NCI-H128 (cell line): ENCODE results near the gene NRG3.

ENCODE experiments used
- DNase-seq: peaks from one replicate; lab custom pipeline; 2025; ENCODE audit not compliant: unreplicated experiment; lab: John Stamatoyannopoulos, UW

The NRG3 gene

DNA sequence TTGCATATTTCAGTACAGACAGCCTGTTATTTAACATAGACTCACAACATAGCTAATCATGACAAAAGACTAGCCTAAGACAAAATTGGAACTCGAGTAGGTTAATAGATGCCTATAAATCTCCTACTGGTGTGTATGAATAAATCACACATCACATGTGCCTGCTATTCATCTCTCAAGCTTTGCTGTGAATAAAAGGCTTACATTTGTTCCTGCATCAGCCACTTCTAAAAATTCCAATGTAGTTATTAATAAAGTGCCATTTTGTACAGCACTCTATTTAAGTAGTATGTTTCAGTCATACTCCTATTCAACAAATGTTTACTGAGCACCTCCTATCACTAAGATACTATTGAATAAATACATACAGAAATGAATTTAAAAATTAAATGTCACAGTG, 486.3 kb downstream of the NRG3 start:
- DNase-seq: no peak

DNA sequence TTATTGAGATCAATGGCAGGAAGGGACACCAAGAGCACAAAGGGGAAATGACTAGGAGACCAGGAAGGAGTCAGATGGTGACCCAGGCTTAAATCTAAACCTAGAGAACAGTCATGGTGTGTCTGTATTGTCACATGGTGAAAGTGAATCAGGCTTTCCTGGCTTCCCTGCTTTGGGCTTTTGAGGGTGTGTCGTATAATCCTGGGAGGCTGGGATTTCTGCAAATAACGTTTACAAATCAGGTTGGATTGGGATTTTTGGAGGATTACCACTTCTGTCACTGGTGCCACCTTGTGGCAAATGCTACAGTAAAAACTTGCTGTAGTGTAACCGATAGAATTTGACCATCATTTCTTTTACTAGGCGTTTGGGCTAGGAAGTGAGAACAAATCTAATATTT, 502.6 kb downstream of the NRG3 start:
- no peak for DNase-seq

DNA sequence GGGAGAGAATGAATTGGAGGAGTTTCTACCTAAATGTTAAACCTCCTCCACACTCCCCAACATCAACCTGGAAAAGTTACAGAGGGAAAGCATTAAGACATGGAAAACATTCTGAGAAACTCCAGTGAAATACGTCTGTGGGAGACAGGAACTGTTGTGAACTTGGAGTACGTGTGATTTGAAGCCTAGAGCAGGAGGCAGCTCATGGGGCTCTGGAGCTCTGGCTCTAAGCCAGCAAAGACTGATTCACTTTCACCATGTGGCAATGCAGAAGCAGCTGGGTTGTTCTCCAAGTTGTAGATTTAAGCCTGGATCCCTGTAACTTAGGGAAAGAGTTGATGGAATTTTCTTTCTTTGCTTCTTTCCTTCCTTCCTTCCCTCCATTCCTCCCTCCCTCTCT, 503.2 kb downstream of the NRG3 start:
- no peak for DNase-seq

DNA sequence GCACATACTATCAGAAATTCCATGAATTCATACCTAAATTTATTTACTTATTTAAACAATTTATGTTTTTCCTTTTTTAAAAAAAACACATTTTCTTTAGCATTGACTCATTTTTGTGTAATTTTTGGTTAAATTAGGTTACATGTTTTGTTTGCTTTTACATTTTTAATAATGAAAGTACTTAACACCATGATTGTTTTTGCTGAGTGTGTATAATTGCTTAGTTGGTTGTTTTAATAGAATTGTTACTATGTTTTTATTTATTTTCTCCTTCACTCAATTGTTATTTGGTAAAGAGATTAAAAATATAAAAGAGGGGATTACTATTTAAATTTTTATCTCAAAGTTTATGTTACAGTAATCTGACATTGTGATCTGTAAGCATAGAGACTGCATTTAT, 508.4 kb downstream of the NRG3 start:
- no peak for DNase-seq

DNA sequence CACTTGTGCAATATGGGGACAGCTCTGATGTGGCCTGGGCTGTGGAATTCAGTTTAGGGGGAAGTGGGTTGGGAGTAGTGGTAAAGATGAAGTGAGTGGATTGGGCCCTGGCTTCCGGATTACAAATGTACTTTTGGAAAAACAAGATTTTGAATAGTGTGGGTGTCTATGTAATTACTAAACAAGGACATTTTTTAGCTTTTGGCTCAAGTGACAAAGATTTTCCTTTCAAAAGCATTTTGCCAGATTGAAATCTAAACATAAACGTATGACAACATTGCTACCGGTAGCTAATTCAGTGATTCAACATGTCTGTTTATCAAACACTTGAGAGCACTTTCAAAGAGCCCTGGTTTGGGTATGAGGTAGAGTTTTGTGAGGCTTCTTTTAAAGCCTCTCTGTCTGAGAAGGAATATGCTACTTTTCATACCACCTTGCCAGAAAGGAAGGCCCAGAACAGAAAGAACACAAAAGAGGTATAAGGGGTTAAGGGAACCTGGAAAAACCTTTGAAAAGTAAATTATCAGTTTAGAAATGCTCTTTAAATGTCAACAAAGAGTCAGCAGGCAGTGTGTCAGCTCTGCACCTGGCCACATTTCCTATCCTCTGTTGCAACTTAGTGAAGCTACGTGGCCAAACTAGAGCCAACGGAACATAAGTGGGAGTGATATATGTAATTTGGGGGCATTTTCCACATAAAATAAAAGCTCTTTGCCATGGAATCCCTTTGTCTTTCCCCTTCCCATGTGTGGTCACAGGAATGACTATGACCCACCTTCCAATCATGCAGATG, 516.1 kb downstream of the NRG3 start:
- no peak for DNase-seq

DNA sequence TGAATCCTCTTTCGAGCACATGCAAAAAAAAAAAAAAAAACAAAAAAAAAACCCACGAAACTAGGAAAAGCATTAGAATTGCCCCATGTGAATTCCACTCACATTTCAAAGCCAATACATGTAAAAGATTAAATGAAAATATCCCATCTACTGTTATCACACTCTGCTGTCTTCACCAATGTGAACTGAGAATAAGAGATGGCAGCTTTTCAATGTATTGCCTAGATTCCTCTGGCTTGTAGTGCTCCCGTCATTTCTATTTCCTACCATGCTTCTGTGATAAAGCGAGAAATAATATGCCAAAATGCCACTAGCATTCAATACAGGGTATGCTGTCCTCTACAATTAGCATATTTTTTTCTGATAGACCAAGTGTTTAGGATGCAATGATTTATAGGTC, 517.0 kb downstream of the NRG3 start:
- DNase-seq: no peak

DNA sequence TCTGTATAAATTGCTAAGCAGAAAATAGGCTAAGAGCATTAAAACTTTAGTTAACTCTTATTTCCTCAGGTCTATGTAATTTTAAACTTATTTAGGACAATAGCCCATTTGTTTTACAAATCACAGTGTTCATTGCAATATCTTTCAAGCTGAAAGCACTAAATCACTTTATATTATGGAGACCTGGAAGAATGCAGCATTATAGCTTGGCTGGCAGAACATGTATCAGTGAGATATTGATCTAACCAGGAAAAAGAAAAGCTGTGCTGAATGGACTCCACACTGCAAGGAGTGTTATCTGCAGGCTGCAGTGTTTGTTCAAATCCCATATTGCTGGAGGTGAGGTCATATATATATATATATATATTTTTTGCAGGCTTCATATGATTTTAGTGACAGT, 517.5 kb downstream of the NRG3 start:
- DNase-seq: no peak

DNA sequence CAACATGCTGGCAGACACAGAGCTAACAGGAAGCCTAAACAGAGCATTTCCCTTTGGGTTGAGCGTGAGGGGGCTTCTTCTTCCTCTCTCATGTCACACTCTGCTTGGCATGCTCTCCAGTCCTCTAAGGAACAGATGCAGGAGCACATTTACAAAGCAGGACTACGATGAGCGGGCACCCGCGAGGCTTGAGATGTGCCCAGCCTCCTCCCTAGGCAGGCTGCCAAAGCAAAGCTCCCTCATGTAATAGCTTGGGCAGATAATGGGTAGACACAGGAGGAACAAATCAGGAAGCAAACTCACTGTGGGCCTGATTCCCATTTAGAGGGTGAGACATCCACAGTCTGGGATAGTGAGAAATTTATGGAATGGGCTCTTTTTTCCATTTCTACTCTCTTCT, 519.1 kb downstream of the NRG3 start:
- no peak for DNase-seq

DNA sequence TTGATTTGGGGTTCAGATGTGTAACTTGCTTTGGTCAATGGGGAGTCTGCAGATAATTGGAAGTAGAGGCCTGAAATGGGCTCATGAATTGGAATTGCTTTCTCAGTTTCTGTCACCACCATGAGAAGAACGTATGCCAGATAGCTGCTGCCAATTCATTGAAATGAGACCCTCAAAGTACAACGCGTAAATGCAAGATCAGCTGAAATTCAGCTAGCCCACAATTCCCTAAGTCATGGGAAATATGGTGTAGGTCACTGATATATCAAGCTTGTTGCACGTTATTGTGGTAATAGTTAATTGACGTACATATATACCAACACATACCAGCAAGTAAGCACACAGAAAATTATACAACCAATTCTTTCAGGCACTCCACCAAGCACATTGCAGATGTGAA, 520.0 kb downstream of the NRG3 start:
- no peak for DNase-seq

DNA sequence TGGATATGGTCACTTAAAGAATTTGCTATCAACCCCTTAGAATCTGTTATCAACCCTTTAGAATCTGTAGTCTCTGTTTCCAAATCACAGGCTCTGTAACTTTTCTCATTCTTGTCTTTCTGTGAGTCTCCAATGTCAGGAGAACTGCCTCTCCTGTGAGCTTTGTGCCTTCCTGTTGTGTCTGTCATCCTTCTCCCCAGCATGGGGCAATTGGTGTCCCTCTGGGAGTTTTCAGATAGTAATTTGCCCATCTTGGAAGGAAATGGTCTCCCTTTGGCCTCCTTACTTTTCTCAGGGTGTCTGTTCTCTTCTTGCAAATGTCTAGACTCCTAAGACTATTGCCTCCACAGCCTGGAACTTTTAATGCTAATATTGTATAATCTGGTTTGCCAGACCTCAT, 521.9 kb downstream of the NRG3 start:
- no peak for DNase-seq

DNA sequence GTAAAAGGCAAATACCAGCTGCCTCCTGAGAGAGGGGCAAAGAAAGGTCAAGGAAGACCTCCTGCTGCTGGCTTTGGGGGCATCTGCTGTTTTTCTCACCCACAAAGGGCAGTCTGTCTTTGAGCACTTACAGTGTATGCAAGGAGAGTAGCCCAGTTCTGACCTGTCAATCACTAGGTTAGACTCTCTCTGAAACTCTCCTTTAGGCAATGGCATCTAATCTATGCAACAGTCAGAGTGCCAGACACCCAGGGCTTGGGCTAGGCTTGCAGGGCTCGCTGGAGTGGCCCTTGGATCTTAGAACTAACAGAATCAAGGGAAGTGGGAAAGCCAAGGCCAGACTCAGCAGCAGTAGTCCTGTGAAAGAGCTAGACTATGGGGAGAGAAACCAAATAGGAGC, 522.9 kb downstream of the NRG3 start:
- no peak for DNase-seq

DNA sequence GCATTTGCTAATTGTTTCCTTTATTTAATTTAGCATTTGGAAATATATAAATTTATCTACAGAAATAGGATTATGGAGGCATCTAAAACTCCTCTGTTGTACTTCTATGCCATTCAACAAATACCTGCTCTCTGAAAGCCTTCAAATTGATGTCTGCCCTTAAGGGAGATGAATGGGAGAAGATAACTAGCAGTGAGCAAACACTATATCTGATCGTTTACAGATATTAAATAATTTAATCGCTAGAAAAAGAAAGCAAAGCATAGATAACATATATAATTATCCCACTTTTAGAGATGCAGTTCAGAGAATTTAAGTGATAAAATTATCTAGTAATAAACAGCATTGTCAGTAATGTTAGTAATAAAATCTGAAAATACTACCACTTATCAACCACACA, 524.9 kb downstream of the NRG3 start:
- DNase-seq: no peak

DNA sequence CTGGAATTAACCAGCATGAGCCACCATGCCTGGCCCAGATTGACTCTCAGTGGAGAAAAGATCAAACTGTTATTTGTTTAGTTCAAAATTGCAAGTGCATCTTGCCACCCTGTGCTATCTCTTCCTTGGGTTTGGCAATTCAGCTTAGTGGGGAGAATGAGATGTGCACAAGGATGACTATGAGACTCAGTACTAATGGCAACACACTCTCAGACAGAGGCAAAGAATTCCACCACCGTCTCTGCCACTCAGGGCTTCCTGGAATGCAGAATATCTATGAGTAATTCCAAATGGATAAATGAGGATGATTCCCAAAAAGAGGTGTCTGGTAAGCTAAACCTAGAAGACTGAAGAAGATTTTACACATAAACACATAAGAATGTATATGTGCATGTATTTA, 525.8 kb downstream of the NRG3 start:
- no peak for DNase-seq

DNA sequence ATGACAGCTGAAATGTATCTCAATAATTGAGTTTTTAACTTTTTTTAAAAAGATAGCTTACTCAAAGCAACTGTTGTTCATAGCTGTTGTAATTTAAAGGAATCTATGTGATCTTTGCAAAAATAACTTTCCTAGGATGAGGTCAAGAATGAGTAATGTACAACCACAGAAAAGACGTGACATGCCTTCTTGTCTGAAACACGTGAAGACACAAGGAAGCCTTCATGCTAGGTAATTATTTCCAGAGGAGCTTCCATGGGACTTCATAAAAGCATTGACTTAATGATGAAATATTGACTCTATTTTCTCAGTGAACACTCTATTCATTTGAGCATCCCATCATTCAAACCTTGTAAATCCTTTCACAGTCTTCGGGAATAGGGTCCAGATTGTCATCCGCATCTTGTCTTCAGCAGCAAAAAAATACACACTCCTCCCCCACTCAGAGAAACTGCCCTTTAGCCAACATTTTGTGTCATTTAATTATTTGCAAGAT, 528.0 kb downstream of the NRG3 start:
- no peak for DNase-seq

DNA sequence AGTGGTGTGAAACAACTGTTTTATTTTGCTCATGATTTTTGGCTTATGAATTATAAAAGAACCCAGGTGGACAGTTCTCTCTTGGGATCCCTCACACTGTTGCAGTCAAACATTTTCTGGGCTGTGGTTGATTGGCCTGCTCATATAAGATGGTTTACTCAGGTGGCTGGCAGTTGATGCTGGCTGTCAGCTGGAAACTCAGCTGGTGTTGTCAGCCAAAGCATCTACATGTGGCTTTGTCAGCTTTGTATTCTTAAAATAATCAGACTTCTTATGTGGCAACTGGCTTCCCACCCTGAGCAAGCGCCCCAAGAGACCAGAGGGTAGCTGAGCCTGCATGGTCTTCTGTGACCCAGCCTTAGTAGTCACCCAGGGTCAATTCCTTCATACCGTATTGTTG, 534.7 kb downstream of the NRG3 start:
- DNase-seq: no peak

DNA sequence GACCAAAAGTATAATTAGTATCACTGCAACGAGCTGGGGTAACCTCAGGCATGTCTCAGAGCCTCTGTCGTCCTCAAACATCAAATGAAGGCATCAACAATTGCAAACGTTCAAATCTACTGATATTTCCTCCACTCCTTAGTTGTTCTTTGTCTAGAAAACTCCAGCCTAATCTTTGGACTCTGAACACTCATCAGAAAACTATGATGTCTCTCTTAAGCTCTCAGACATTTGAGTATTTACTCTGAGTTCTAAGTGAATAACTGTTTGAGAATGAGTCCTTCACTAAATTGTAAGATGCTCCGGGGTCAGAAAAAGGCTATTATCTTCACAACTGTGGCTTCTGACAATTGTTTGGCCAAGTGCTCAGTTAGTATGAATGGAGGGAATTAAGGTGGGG, 536.4 kb downstream of the NRG3 start:
- DNase-seq: no peak

DNA sequence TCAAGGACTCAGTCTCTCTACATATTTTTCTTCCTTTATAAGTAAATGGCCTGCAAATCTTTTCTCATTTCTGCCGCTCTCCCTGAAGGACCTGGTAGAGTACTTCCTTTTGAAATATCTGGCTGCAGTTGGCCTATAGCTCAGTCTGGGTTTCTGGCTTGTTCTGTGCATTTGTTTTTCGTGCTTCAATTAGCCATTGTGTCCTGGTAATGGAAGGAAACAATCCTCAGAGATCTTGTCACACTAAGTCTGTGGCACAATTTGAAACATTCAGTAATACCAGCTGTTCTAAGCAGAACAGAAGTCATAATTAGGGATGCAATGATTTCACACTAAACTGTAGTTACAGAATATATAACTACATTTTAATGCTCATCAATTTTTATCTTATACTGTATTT, 545.0 kb downstream of the NRG3 start:
- DNase-seq: no peak

DNA sequence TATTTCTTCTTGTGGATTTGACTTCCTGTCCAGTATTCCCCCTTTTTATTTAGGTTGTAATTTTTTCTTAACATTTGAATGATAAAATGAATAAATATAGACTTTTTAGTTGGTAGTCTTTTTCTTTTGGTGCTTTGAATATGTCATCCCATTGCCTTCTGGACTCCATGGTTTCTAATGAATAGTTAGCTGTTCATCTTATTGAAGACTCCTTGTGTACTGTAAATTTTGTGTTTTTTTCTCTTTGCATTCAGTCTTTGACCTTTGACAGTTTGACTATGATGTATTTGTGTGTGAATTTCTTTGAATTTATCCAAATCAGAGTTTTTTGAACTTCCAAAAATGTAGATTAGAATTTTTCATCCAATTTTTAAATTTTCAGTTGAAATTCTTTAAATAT, 554.3 kb downstream of the NRG3 start:
- no peak for DNase-seq

DNA sequence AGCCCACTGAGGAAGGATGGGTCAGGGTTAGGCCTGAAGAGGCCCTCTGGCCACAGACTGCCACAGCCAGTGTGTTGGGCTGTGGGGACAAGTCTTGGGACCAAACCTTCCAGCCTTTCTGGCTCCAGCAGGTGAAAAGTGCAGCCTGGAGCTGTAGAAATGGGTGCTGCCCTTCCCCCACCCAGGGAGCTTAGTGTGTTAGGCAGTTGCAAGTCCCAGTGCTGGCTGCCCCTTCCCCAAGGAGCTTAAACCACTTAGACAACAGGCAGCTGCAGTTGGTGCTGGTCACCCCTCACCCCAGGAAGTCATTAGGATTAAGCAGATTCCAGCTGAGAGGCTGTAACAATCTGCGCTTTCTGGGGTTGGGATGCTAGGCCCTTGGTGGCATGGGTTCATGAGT, 563.3 kb downstream of the NRG3 start:
- no peak for DNase-seq

DNA sequence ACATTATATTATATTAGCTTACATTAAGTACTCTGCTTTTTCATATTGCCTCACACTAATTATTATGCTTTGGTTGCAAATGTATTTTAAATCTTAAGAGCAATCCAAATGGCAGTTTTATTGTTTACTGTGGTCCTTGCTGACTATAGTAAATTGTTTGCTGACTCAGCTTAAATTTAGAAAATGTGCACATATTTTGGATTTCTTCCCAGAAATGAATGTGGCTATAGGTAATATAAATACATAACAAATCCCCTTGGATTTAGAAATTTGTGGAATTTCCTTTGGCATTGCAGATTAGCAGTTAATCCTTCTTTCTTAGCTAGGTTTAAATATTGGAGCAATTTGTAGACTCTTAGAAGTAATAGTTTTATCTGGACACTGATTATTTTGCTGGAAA, 565.8 kb downstream of the NRG3 start:
- no peak for DNase-seq

DNA sequence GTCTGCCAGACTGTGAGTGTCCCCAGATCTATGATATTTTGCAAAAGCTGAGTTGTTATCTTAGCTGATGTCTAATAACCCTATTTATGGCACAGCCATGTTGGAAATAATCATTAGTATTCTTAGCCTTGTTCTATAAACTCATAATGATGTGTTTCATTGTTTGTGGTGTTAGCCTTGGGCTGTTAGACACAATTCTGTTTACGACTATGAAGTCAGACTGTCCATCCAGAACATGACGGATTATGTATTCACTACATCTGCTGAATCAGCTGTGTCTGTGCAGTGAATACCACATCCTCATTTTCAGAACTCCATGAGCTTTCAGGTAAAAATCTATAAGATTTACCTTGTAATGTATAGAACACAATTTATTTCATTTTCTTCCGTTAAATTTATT, 577.1 kb downstream of the NRG3 start:
- no peak for DNase-seq

DNA sequence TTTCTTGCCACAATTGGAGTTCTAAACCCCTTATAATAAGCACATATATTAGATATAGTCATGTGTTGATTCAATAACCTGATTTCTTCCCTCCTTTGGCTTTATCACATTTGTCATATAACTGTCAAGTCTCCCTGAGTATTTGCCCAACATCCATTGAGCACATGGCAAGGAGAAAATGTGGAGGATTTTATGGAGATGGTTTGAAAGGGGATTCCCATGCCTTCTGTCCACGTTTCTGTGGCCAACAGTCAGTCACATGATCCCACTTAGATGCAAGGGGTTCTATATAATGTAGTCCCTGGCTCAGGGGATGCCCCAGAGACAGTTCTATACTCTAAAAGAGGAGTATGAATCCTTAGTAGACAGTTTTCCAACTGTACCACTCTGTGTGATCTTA, 577.7 kb downstream of the NRG3 start:
- no peak for DNase-seq

DNA sequence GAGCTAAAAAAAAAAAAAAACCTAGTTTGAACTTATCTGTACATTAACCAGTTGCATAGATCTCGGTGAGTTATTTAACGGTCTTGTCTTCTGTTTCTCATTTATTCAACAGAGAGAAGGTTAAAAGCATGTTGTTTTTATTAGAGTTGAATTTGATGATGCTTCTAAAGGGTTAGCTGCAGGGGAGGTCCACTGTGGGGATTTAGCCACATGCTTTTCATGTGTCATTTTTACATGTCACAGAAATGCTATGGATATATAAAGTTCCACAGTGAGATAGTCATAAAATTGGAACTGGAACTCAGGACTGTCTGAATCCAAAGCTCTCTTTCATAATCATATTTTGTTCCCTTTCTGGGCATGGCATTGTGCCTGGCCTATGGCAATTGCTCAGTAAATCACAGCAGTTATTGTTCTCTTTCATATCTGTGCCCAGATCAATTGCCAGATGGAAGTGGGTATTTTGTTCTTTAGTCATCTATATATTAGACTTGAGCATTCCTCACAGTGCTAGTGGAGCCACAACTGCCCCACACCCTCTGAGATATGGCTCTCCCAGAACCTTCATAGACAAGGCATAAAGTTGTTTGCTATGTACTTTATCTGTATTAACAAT, 578.8 kb downstream of the NRG3 start:
- DNase-seq: no peak
